Stimulated activated CD8-positive, alpha-beta memory T cell treated with anti-CD3 and anti-CD28 coated beads, Interleukin-12 subunit alpha, Interleukin-12 subunit beta, amount 100 ng/mL, for 4 hours (primary cell): ENCODE measurements around the gene PRKG1.

ENCODE experiments used
- DNase-seq: peaks from one replicate; pipeline ENCODE4 v3.0.0-alpha.2; 2020; ENCODE audit warnings: low read depth

Gene PRKG1

DNA sequence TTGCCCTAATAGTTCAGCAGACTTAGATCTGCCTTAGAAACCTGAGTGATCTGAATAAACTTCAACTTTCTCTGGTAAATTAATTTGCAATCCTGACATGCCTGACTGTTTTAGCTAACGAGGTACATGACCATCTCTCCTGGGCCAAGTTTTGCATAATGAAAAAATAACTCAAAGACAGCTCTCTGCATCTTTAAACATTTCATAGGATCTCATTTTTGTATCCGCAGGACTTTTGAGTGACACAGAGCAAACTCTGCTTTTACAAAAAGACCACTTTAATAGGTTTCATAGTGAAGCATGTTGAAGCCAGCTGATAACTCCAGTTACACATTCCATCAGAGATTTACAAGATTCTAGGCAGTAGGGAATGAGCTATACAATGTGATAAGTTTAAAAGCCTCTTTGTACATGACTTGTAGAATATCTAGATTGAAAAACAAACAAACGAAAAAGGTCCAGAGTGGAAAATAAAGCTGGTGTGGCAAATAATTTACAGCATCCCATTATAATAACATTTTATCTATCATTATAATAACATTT lies 2.1 kb downstream of the PRKG1 start:
- DNase-seq = no peak

GRCh38 chr10:51077074-51077473 lies 2.8 kb downstream of the PRKG1 start:
- no peak for DNase-seq

DNA sequence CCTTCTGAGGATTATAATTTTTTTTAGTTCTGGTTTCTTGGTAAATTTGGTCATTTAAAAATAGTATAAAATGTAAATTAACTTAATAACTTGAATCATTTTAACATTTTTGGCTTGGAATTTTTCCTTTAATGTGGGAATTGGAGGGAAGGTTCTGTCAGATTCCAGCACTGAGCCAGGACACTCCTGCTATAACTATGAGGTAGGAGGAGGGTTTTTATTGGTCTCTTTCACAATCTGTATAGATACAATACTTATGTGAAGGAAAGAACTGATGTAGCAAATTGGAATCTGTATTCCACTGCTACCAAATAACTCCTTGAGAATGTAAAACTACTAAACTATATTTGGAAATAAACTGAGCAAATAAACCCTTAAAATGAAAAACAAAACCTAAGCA lies 3.2 kb downstream of the PRKG1 start:
- DNase-seq = no peak

DNA sequence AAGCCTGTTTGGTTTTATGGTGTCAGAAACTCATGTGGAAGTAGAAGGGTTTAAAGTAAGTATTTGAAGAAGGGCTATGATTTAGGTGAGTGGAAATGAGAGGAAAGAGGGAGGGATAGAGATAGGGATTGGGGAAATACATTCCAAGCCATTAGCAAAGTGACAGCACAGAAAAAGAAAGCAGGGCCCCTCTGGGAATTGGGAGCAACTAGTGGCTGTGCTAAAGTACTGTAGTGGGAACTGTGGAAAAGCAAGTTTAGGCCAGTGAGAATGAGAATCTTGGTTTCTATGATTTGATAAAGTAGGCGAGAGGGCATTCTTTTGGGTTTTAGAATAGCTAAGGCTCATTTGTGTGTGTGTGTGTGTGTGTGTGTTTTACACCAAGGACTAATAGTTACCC lies 5.0 kb downstream of the PRKG1 start:
- no peak for DNase-seq

- DNase-seq = no peak
Measured at GRCh38 chr10:51079766-51080165, 5.5 kb downstream of the PRKG1 start.

- DNase-seq = no peak
Measured at GRCh38 chr10:51080311-51081006, 6.2 kb downstream of the PRKG1 start.

DNA sequence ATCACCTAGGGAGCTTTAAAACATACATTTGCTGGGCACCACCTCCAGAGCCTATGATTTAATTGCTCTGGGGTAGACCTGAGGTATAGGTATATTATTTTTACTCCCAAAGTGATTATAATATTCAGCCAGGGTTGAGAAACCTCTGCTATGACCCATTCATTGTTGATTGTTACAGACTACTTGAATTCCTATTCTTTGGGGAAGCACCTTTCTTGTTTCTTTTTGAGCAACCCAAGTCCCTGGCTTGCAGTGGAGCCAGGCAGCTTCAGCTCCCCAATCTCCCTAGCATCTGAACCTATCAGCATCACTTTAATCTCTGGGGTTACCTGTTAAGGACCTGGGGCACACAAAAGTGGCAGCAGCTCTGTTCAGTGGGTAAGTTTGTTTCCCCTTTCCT lies 8.6 kb downstream of the PRKG1 start:
- no peak for DNase-seq

- no peak for DNase-seq
Measured at GRCh38 chr10:51083356-51083853, 9.1 kb downstream of the PRKG1 start.

DNA sequence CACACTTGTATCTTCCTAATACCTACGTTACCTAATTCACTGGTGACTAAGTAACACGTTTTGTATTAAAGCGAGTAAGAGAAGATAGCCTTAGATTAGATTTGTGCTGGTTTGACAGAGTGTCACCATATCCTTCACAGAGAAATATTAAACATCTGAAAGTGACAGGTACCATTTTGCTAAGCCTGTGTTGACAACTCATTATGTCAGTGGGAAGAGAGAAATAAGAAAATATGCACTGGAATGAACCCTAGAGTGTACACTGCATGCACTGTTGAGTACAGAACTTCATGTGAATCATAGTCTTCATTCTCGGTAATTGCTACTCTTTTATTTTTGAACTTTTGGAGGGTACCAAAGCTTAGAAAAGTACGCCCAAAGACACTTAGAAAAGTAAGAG lies 10.9 kb downstream of the PRKG1 start:
- no peak for DNase-seq

GRCh38 chr10:51086710-51087109 lies 12.4 kb downstream of the PRKG1 start:
- DNase-seq = no peak

DNA sequence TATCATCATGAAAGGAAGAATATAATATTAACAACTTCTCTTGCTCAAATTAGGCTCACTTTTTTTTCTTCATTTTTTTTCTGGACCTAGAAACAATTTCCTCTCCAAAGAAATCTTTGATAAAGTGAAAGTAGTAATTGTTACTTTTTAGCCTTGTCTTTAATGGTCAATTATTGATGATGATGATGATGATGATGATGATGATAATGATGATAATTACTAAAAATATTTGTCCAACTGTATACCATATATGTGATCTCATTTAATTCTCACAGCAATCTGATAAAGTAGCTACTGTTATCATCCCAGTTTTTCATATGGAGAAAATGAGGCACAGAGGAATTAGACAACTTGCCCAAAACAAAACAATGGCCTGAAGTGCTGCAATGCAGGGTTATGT lies 12.8 kb downstream of the PRKG1 start:
- DNase-seq = no peak

DNA sequence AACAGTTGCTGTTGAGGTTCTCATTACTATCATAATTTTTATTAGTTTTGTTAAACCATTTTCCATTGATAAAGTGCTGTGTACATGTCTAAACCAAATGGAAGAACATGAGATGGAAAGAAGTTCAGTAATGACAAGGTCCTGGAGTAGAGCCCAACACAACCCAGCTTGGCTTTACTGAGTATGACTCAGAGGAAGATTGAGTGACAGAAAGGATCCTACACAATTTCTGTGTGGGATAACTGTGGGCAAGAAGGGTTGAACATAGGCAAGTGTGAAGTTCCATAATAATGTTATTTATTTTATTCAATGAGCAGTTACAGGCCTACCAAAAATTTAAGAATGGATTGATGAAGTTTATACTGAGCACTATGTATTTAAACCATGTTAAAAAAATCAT lies 15.9 kb downstream of the PRKG1 start:
- DNase-seq = no peak

DNA sequence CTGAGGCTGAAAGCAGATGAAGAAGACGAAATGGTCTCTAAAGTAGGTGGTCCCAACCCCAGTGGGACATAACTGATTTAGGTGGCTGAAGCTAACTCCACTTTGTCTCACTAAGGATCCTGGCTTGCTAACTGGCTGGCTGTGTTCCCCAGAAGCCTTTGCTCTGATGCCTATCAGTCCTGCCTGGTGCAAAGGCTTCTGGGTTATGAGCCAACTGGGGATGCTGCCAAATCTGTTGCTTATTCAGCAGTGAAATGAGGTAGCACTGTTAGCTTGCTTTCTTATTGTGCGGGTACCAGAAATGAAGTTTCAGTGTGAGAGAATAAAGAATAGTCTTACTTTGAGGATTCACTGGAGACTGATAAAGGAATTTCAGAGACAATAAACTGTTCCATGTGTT lies 18.1 kb downstream of the PRKG1 start:
- no peak for DNase-seq

- DNase-seq = no peak
Measured at GRCh38 chr10:51095444-51095843, 21.2 kb downstream of the PRKG1 start.

- no peak for DNase-seq
Measured at GRCh38 chr10:51097546-51097945, 23.3 kb downstream of the PRKG1 start.

- no peak for DNase-seq
Measured at GRCh38 chr10:51100221-51100620, 25.9 kb downstream of the PRKG1 start.

DNA sequence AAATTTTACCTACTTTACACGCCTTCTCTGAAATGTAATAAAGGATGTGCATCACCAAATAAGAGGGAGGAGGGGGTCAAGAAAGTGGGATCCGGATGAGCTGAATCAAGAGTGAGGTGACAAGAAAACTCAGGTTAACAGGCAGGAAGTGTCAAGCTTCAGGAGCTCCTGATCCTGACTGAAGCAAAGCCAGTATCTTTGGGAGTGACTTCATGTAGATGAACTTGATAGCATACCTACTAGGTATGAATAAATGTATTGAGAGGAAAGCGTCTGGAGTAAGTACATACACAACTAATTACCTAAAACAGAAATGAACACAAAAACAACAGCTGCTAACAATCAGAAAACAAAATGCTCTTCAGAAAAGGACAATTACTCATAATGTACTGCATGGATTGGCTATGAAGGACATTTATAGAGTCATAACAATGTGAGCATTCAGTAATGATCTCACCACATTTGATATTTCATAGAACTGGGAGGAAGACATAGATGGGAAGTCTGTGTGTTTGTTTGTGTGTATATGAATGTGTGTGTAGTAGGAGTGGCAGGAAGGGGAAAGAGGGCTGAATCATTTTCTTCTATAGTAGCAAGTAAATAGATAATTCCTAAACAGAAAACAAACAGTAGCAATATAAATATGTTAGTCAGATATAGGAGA lies 29.4 kb downstream of the PRKG1 start:
- DNase-seq = no peak

DNA sequence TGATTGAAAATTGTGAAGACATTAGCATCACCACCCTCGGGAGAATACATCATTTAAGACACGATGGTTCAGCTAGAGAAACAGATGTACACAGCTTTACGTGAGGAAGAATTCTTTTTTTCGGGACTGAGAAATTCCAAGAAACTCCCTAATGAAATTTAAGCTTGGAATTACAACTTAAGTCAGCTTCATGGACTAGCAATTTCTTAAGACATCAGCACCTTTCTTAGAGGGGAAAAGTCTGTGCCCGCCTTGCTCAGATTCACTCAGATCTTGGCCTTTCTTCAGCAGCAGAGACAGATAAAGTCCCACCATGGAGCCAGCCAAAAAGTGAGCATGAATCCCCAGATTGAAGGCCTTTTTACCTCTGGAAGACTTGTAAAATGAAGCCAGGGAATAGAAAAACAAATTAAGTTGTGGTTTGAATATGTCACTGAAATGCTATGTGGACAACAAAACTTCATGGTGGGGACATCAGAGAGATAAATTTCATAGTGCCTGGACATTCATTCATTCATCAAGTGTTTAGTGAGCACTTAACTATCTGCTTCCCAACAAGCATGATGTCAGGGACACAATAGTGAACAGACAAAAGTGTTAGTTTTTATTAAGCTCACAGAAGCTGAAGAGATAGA lies 32.1 kb downstream of the PRKG1 start:
- DNase-seq = no peak

GRCh38 chr10:51108406-51108805 lies 34.1 kb downstream of the PRKG1 start:
- DNase-seq = no peak

- no peak for DNase-seq
Measured at GRCh38 chr10:51109801-51110533, 35.7 kb downstream of the PRKG1 start.

- no peak for DNase-seq
Measured at GRCh38 chr10:51112013-51112412, 37.7 kb downstream of the PRKG1 start.

GRCh38 chr10:51113007-51113406 lies 38.7 kb downstream of the PRKG1 start:
- no peak for DNase-seq
